ENCODE data around the gene IL18RAP.

The IL18RAP gene

GRCh38 chr2:102418421-102418961 lies 4.5 kb upstream of the IL18RAP start:
- no peak for DNase-seq (ENCODE audit: extremely low read depth, low read depth)
- no peak overlapping the region for H3K4me3 ChIP-seq (replicated peaks; ENCODE audit: low read depth, low read length)
- no peak for TF ChIP-seq CTCF (IDR thresholded peaks at IDR 0.05; ENCODE audit: low read depth, low read length, missing control alignments)

- no peak for TF ChIP-seq CTCF (IDR thresholded peaks at IDR 0.05; ENCODE audit: low read depth, low read length, missing control alignments)
- no peak overlapping the region for H3K4me3 ChIP-seq (replicated peaks; ENCODE audit: low read depth, low read length)
- no peak for DNase-seq (ENCODE audit: extremely low read depth, low read depth)
Observed at GRCh38 chr2:102420290-102420689, 2.7 kb upstream of the IL18RAP start.

- H3K4me3 ChIP-seq (replicated peaks; ENCODE audit: low read depth, low read length): no peak overlapping the region
- no peak for DNase-seq (ENCODE audit: extremely low read depth, low read depth)
- no peak for TF ChIP-seq CTCF (IDR thresholded peaks at IDR 0.05; ENCODE audit: low read depth, low read length, missing control alignments)
Observed at GRCh38 chr2:102421890-102422759, 835 bp upstream of the IL18RAP start.

- TF ChIP-seq CTCF (IDR thresholded peaks at IDR 0.05; ENCODE audit: low read depth, low read length, missing control alignments): no peak
- DNase-seq (ENCODE audit: extremely low read depth, low read depth): no peak
- no peak overlapping the region for H3K4me3 ChIP-seq (replicated peaks; ENCODE audit: low read depth, low read length)
Observed at GRCh38 chr2:102423368-102423767, 408 bp downstream of the IL18RAP start.

GRCh38 chr2:102424754-102425153 lies 1.8 kb downstream of the IL18RAP start:
- no peak for DNase-seq (ENCODE audit: extremely low read depth, low read depth)
- no peak for TF ChIP-seq CTCF (IDR thresholded peaks at IDR 0.05; ENCODE audit: low read depth, low read length, missing control alignments)
- no peak overlapping the region for H3K4me3 ChIP-seq (replicated peaks; ENCODE audit: low read depth, low read length)

- no peak overlapping the region for H3K4me3 ChIP-seq (replicated peaks; ENCODE audit: low read depth, low read length)
- no peak for TF ChIP-seq CTCF (IDR thresholded peaks at IDR 0.05; ENCODE audit: low read depth, low read length, missing control alignments)
- no peak for DNase-seq (ENCODE audit: extremely low read depth, low read depth)
Observed at GRCh38 chr2:102425441-102426132, 2.6 kb downstream of the IL18RAP start.
